ENCODE data around the gene METTL27.
"Not testable (repeated sequence)": the region's sequence is repeated elsewhere in the genome, so short reads cannot be mapped to it uniquely, and the experiment has no call there.

METTL27 gene, protein sequence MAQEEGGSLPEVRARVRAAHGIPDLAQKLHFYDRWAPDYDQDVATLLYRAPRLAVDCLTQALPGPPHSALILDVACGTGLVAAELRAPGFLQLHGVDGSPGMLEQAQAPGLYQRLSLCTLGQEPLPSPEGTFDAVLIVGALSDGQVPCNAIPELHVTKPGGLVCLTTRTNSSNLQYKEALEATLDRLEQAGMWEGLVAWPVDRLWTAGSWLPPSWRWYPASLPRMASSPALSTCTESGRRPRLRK

DNA sequence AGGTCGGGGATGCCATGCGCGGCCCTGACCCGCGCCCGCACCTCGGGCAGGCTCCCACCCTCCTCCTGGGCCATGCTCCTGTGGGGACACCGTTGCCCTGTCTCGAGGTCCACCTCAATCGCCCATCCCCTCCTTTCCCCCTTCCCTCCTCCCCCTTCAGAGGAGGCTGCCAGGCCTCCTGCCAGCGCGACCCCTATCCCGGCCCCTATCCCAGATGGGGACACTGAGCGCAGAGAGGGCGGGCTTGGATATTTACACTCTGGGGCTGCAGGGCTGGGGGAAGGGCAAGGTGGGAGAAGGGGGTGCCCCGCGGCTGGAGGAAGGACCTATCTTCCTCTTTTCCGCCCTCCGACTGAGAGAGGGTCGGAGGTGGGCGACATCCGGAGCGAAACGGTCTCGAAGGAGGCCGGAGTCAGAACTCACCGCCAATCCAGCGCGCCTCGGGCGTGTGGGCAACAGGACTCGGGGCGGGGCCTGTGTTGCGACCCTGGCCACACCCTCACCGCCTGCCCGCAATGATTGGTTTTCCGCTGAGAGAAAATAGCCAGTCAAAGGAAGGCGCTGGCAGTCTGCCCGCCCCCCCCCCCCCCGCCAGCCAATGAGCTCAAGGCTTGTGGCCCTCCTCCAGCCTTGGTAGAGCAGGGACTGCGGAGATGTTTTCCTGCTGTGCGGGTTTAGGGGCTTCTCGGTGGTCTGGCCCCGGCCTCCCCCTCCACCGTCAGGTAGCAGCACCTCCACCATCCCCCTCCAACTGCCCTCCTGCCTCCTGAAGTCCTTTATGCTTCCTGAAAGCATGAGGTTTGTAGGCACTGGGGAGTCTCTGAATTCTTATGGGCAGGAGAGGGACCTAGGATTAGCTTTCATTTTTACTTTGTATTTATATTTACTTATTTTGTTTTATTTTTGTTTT is at the start of gene METTL27:
Gene METTL27 (minus strand): TSS at position 450 of the 910 bp plus-strand sequence. CDS start 376 bp downstream, at position 74.
- DNase-seq = peak; percentile 93

DNA sequence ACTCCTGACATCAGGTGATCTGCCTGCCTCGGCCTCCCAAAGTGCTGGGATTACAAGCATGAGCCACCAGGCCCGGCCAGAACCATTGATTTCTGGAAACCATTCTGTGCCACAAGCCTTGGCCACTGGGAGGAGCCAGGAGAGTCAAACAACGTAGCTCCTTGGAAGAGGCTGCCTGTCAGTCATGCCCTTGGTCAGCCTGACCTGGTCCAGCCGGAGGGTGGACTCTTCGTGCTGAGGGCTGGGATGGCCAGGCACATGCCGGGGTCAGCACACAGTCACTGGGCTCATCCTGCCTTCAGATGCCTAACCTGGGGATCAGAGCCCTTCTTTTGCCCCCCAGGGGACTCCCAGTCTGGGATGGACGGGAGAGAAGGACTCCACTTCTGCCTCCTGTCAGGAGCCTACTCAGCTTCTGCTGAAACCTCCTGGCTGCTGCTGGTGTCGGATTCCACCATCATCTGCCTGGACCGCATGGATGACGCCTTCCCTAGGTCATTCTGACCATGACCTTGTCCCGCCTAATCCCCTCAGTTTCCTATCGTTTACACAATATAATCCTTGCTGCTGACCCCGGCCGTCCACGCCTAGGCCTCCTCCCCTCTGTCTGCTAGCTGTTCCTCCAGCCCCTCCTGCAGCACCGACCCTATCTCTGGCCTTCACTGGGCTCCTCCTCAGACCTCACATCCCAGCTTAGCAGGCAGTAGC is 49.0 kb upstream of the METTL27 start:
- no peak for DNase-seq

DNA sequence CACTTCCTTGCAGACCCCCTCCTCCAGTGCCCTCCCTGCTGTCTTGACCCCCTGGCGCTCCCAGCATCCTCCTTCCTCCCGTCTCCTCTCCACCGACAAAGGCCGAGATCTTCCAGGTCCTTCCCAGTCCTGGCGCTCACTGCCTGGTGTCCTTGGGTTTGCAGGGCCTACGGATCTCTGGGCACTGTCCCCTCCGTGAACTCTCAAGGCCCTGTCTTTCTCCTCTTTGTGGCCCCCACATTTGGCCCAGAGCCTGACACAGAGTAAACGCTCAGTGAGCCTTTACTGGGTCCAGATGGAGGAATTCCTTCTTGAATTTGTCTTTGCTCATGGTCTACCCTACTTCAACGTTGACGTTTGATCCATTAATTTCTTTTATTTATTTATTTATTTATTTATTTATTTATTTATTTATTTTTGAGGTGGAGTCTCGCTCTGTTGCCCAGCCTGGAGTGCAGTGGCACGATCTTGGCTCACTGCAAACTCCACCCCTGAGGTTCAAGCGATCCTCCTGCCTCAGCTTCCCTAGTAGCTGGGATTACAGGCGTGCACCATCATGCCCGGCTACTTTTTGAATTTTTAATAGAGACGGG is 48.3 kb upstream of the METTL27 start:
- no peak for DNase-seq

DNA sequence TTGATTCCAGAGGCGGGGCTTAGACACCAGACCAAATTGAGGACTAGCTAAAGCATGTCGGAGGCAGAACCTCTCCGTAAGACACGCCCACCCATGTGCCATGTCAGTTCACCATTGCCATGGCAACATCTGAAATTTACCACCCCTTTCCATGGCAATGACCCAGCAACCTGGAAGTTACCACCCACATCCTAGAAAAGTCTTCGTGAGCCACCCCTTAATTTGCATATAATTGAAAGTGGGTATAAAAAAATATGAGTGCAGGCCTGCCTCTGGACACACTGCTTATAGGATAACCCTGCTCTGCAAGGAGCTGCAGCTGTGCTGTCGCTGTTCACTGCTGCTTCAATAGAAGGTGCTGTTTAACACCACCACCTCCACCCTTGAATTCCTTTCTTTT is 46.6 kb upstream of the METTL27 start:
- no peak for DNase-seq

DNA sequence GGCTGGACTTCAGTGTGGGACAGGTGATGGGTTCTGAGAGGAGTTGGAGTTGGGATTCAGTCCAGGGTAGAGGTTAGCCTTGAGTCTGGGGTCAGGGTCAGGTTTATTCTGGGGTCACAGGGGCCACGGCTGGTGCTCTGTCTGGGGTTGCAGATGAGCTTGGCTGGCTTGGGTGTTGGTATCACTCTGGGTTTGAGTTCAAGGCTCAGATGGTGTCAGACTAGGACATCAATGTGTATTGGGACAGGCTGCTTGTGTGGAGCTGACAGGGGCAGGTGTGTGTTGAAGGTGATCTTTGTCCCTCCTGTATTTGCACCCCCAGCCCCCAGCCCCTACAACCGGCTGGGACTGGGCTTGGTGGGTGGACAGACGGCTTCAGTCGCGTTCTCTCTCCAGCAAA is 45.4 kb upstream of the METTL27 start:
- DNase-seq = no peak

DNA sequence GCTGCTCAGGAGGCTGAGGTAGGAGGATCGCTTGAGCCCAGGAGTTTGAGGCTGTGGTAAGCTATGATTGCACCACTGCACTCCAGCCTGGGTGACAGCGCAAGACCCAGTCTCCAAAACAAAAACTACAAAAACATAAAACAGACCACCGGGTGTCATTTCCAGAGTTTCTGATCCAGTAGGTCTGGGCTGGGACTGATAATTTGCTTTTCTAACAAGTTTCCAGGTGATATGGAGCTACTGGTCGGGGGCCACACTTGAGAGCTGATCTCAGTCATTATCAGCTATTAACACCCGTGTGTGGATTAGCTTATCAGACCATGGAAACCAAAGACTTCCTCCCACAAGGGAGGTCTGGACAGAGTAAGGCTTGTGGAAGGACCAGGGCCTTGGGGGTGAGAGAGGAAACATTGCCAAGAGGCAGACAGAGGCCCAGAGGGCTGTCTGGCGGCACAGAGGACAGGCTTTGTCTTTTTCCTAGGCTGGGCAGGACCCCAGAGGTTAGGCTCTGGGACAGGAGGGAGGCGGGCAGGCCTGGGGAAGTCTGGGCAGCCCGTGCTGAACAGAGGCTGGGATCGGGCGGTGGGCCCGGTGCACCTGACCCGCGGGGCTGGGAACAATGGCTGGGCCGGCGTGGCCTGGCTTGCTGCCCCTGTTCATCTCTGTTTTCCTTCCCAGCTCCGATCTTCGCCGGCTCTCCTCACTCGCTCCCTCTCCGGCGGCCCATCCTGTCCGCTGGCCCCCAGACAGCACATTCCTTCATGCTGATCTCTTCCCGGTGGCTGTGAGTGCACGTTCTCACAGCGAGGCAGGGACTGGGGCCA is 43.9 kb upstream of the METTL27 start:
- no peak for DNase-seq

DNA sequence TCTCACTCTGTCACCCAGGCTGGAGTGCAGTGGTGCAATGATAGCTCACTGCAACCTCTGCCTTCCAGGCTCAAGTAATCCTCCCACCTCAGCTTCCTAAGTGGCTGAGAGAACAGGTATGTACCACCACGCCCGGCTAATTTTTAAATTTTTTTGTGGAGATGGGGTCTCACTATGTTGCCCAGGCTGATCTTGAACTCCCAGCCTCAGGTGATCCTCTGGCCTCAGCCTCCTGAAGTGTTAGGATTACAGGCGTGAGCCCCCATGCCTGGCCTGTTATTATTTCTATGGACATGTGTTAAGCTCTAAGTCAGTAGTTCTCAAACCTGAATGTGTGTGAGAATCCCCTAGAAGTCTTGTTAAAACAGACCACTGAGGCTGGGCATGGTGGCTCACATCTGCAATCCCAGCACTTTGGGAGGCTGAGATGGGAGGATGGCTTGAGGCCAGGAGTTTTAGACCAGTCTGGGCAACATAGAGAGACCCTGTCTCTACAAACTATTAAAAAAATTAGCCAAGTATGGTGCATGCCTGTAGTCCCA is 43.2 kb upstream of the METTL27 start:
- no peak for DNase-seq

DNA sequence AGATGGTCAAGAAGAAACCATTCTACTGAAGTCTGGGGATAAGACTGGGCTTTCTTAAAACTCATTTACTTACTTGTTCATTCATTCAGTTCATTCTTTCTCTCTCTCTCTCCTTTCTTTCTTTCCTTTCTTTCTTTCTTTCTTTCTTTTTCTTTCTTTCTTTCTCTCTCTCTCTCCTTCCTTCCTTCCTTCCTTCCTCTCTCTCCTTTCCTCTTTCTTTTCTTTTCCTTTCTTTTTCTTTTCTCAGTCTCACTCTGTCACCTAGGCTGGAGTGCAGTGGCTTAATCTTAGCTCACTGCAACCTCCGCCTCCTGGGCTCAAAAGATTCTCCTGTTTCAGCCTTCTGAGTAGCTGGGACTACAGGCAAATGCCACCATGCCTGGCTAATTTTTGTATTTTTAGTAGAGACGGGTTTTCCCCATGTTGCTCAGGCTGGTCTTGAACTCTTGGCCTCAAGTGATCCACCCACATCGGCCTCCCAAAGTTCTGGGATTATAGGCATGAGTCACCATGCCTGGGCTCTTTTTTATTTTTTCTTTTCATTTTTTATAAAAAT is 42.6 kb upstream of the METTL27 start:
- not testable (repeated sequence) for DNase-seq

DNA sequence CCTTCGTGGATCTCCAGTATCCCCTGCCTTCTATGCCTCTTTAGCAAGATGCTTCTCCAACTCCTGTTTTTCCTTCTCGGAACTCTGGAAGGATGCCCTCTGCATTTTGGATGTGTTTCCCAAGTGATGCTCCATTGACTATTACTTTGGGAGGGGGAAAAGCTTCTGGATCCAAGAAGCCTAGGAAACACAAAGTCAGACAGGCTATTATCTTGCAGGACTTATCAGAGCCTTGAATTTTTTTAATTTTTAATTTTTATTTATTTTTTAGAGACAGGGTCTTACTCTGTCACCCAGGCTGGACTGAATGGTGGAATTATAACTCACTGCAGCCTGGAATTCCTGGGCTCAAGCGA is 39.7 kb upstream of the METTL27 start:
- DNase-seq = no peak

DNA sequence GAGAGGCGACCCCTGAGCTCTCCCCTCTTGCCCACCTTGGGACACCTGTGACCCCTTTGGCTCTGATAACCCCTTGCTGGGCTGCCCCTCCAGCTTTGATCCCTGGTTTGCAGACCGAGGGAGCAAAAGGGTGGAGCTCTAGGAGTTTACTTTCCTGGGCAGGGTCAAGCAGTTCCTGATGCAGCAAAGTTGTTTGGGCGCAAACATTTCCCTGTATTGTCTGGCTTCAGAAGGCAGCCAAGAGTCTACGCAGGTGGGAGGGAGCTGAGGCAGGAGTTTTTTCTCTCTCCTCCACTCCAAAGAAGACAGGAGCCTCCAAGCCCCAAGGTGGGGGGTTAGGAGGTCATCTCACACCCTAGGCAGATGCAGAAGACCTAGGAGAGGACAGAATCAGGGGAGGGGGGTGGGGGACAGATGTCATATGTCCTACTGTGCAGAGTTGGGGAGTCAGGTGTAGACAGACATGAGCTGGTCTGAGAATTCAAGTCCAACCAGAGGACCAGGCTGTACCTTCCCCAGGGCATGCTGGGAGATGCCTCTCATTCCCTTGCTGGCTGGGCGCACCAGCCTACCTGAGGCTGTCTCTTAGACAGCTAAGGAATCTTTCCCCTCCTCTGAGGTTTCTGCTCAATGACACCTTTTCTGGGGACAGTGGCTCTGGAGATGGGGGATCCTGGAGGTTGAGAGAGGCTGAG is 39.2 kb upstream of the METTL27 start:
- no peak for DNase-seq

DNA sequence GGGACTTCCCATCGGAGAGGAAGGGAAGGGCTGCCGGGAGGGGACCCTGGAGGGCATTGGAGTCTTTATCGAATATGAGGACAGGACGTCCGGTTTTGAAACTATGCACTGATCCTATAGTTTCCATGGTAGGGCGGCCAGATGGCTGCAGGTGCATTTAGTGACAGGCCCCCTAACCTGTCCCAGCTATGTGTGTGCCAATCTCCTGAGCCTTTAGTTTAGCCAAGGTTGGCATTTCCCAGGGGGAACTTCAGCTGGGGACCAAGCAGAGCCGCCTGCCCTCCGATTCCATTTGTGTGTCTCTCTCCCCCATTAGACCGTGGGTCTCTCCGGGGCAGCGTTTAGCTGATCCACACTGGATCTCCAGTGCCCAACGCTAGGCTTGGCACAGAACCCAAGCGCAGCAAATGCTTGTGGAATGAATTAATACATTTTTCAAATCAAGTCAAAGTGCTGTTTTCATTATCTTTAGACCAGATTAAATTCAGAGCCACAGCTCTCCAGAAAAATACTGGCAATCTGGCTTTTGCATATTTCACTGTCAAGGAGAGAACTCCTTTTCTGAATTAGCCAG is 38.5 kb upstream of the METTL27 start:
- no peak for DNase-seq

DNA sequence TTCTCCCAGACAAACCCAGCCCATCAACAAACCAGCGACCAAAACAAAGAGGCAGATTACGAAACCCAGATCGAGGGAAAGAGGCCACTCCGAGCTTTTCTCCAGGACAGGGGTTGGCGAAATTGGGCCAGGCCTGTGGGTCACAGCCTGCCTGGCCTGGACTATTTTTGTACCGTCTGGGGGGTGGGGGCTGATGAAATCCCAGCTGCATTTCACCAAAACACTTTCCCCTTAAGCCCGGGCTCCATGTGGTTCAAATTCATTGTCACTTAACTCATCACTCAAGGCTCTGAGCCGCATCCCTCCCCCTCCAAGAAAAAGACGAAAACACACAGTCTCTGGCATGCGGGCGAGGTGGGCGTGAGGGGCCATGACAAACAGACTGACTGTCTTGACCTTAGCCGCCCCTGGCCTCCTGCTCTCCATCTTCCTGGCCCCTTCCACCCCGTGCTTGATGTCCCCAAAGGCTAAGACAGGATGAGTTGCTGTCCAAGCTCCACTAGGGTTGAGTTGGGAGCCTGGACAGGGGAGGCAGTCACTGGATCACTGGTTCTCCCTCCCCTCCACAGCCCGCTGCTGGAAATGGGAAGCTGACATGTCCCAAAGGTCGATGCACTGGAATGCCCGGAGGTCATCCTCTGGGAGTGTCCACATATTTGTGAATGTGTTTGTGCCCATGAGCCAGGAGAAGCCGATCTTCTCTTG is 37.8 kb upstream of the METTL27 start:
- DNase-seq = no peak

DNA sequence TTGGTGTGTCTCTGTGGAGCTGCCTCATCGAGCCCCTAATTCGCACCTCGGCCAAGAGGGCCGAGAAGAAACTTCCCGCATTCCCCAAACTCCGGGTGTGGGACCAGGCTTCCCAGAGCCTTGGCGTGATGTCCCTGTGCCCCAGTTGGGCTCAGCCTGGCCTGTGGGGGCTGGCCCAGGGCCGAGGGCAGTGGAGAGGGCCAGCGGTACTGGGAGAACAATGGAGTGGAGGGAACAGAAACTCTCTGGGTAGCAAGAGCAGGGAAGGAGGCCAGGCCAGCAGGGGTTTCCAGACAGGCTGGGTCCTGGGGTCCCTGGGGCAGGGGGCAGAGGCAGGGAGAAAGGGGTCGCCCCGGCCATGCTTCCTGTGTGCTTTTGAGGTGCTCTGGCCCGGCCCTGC is 34.7 kb upstream of the METTL27 start:
- DNase-seq = no peak

DNA sequence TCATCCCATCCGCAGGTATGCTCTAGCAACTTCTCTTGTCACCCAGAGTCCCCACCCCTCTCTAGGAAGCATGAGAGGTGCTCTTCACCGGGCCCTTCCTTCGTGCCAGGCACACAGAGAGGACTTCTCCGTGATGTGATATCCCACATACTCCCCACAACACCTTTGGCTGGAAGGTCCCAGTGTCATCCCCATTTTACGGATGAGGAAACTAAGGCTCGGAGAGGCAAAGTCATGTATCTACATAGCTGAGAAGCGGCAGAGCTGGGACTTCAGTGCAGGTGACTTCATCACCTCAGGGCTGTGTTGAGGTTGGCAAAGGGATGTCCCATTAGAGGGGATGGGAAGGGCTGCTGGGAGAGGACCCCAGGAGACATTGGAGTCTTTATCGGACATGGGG is 34.0 kb upstream of the METTL27 start:
- no peak for DNase-seq

DNA sequence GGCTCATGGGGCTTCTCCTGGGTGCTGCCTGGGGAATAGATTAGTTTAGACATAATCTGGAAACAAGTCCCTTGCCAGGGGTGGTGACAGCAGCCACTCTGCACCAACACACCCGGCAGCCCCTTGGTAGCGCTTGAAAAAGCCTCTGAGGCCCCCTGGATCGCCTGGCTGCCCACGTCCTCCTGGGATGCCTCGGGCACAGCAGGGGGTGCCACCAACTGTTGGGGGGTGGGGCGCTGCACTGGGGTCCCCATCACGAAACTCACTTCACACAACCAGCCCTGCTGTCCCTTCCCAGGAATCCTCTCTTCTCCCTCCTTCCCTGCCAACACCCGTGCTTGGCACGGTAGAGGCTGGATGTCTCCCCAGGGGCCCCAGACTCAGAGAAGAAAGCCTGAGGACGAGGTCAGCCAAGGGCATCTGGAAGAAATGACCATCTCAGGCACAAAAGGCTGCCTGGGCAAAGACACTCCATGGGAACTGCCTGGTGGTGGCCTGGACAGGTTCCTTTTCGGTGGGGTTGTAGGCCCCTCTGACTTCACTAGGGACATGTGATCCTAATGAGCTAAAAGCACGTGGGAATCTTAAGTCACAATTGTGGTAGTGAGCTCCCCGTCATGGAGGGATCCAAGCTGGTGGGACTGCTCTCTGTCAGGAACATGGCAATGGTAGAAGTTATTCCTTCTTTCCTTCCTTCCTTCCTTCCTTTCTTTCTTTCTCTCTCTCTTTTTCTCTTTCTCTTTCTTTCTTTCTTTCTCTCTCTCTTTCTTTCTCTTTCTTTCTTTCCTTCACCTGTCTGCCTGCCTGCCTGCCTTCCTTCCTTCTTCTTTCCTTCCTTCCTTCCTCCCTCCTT is 30.0 kb upstream of the METTL27 start:
- DNase-seq = no peak

DNA sequence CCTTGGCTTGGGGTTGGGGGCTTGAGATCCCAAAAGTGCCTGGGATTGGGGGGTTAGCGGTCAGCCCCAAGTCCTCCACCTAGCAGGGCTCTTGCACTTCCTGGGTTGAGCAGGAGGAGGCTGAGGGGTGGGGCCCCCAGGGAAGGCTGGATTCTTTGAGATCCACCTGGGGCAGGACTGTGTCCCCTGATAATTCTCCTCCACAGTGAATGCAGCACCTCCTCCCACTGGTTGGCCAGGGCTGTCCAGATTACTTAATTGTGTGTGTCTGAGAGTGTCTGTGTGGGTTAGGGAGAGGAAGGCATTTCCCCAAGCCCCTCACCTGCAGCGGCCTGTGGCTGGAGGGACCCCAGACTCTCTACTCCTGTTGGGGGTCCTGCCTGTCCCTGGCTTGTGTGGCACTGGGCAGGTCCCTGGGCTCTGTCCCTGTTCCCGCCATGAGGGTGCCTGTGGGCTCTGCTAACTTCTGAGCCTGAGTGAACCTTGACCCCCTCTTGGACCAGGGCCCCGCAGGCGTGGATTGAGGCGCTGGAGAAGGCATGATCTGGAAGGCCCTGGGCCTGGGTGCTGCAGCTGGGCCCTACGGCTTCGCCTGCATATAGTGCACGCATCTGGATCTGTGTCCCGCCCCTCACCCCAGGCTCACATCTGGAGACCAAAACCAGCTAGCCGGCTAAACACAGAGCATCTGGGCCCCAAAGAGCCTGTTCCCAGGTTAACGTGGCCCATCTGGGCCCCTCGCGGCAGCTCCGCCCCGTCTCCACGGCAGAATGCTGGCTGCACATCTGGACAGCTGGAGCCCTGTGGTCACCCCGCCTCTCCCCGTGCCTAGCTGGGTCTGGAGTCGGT is 29.1 kb upstream of the METTL27 start:
- no peak for DNase-seq

DNA sequence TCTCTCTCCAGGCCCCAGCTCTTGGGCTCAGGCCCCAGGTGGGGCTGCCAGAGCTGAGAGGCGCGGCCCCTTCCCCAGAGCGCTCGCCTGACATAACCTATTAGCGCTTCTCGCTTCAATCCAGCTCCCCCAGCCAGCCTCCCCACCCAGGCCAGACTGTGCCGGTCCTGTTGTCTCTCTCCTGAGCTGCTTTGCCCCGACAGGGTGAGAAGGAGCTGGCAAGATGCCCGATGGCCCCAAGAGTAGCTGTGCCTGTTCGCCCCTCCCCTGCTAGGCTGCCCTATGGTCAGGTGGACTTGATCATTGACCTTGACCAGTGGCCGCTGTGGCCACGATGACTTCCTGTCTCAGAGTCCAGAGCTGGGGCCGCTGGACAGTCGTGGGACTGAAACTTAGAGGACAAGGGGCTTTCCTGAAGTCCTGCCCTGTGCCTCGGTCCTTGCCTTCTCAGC is 27.8 kb upstream of the METTL27 start:
- DNase-seq = no peak
